Left ventricle myocardium inferior (tissue), 1 donor: ENCODE data around the gene SDF4. TPM values are rescaled to one million over a fixed set of nuclear protein-coding genes. Genes with fewer than 3 reads are reported as not detected.

ENCODE experiments used
- DNase-seq: peaks from one replicate; pipeline ENCODE4 v3.0.0-alpha.2; 2020
- H3K27ac ChIP-seq: fragments of 200-600 bp; replicated peaks from 2 replicates; pipeline ENCODE4 v1.8.0; 2021
- H3K27me3 ChIP-seq: fragments of 200-600 bp; 2 replicates; pipeline ENCODE4 v1.8.0; 2021; ENCODE audit warnings: low read depth
- H3K36me3 ChIP-seq: fragments of 200-600 bp; 2 replicates; pipeline ENCODE4 v1.8.0; 2021
- H3K4me1 ChIP-seq: fragments of 200-600 bp; 2 replicates; pipeline ENCODE4 v1.8.0; 2021
- H3K4me3 ChIP-seq: fragments of 200-600 bp; 2 replicates; pipeline ENCODE4 v1.8.0; 2021; ENCODE audit warnings: mild to moderate bottlenecking, moderate library complexity
- H3K9me3 ChIP-seq: fragments of 200-600 bp; replicated peaks from 2 replicates; pipeline ENCODE4 v1.8.0; 2021
- CTCF ChIP-seq: fragments of 200-600 bp; IDR thresholded peaks from 2 replicates; pipeline ENCODE4 v1.8.0; 2021; ENCODE audit warnings: antibody characterized with exemption, mild to moderate bottlenecking, borderline replicate concordance
- intact Hi-C: fragments of 100-400 bp; cut with micrococcal nuclease; formaldehyde crosslinking; loops from one replicate; pipeline ENCODE4 v1.11.0; 2022
- total RNA-seq: library from RNA; stranded (reverse); fragmentation: NEBNext Ultra II Directional; extraction: Animal tissue kit (Norgen Biotek cat#: 25700); gene quantifications from one replicate; pipeline ENCODE4 v1.2.1, GENCODE V29; 2021
- donor health status: DM: no; HTN: yes; CAD: no; lungs with severe emphysema.

The SDF4 gene
- total RNA-seq, 1 donor from 2014 or later = 114 TPM

- Histone ChIP-seq H3K27me3 (no peaks in the 10 kb centered on the region), H3K4me3 (no peak overlapping the region), H3K36me3 (peaks cover 37% of the 10 kb centered on the region), H3K4me1 (peaks cover 66% of the 10 kb centered on the region), H3K27ac (peak overlapping the region; percentile 71), H3K9me3 (no peaks in the 10 kb centered on the region)
- intact Hi-C loops = no loop called here
- TF ChIP-seq CTCF = no peak
- no peak for DNase-seq
These were observed 16.6 kb downstream of the SDF4 start for GRCh38 chr1:1215080-1215676.

GRCh38 chr1:1213345-1214265 is 18.2 kb downstream of the SDF4 start, which contains the start of gene TNFRSF4:
TSS of gene TNFRSF4 (minus strand) at chr1:1214153. CDS start at chr1:1214127, 26 bp downstream.
- Histone ChIP-seq H3K4me1 (peaks cover 68% of the 10 kb centered on the region), H3K27ac (peak within 1 kb of the TSS; percentile 80), H3K4me3 (peak within 1 kb of the TSS; percentile 61), H3K27me3 (peaks cover 1% of the 10 kb centered on the region), H3K9me3 (no peaks in the 10 kb centered on the region), H3K36me3 (peaks cover 25% of the 10 kb centered on the region)
- intact Hi-C loops = no loop called here
- TF ChIP-seq CTCF = no peak
- DNase-seq = peak; percentile 15

GRCh38 chr1:1212780-1213344 is 18.9 kb downstream of the SDF4 start:
- Histone ChIP-seq H3K27me3 (peaks cover 9% of the 10 kb centered on the region), H3K27ac (peak overlapping the region; percentile 80), H3K4me3 (peak overlapping the region; percentile 61), H3K4me1 (peaks cover 72% of the 10 kb centered on the region), H3K36me3 (peaks cover 17% of the 10 kb centered on the region), H3K9me3 (no peaks in the 10 kb centered on the region)
- no peak for TF ChIP-seq CTCF
- intact Hi-C loops = no loop called here
- DNase-seq = peak; percentile 50

- Histone ChIP-seq H3K4me3 (peak overlapping the region; percentile 61), H3K4me1 (peaks cover 64% of the 10 kb centered on the region), H3K27ac (peak overlapping the region; percentile 80), H3K36me3 (peaks cover 6% of the 10 kb centered on the region), H3K9me3 (no peaks in the 10 kb centered on the region), H3K27me3 (peaks cover 20% of the 10 kb centered on the region)
- intact Hi-C loops = no loop called here
- no peak for TF ChIP-seq CTCF
- peak; percentile 11 for DNase-seq
These were observed 20.0 kb downstream of the SDF4 start for GRCh38 chr1:1211541-1212441.
